SU-DHL-6 (cell line): ENCODE data around the gene RND3.

Experiments used
- H2AFZ ChIP-seq: fragments of 200-600 bp; sonication (generic); 2 replicates; pipeline ENCODE4 v1.6.1; 2014; ENCODE audit warnings: low read depth, mild to moderate bottlenecking, moderate library complexity, mixed read lengths, antibody characterized with exemption, low read length; ENCODE audit not compliant: severe bottlenecking
- H3F3A ChIP-seq: fragments of 200-600 bp; shearing (Covaris generic); 2 replicates; pipeline ENCODE4 v1.6.0; 2016; ENCODE audit warnings: antibody characterized with exemption, mild to moderate bottlenecking; ENCODE audit not compliant: insufficient read depth
- H3K27ac ChIP-seq: fragments of 200-600 bp; sonication (generic); 2 replicates; pipeline ENCODE4 v1.5.1; 2016; ENCODE audit warnings: low read depth, mild to moderate bottlenecking, low read length, moderate library complexity, mixed read lengths
- H3K27me3 ChIP-seq: fragments of 200-600 bp; sonication (generic), shearing (Covaris generic); 2 replicates; pipeline ENCODE4 v1.6.0; 2014; ENCODE audit warnings: mild to moderate bottlenecking, low read length
- H3K36me3 ChIP-seq: fragments of 200-600 bp; sonication (generic); 2 replicates; pipeline ENCODE4 v1.6.1; 2014; ENCODE audit warnings: mild to moderate bottlenecking, low read length, mixed read lengths
- H3K4me2 ChIP-seq: fragments of 300-600, 200-600 bp; shearing (Covaris generic), sonication (generic); 2 replicates; pipeline ENCODE4 v1.6.0; 2014; ENCODE audit warnings: low read length, low read depth, mild to moderate bottlenecking; ENCODE audit not compliant: poor library complexity, severe bottlenecking
- H3K4me3 ChIP-seq: fragments of 200-600 bp; sonication (generic); 2 replicates; pipeline ENCODE4 v1.5.1; 2014; ENCODE audit warnings: antibody characterized with exemption, low read length, mild to moderate bottlenecking, mixed read lengths; ENCODE audit not compliant: insufficient read depth, poor library complexity, severe bottlenecking
- H3K79me2 ChIP-seq: fragments of 200-600 bp; sonication (generic); 2 replicates; pipeline ENCODE4 v1.6.1; 2014; ENCODE audit warnings: mild to moderate bottlenecking, low read length, moderate library complexity; ENCODE audit not compliant: insufficient read depth
- H3K9ac ChIP-seq: fragments of 200-600 bp; sonication (generic); 2 replicates; pipeline ENCODE4 v1.7.0; 2014; ENCODE audit warnings: mild to moderate bottlenecking, low read length
- H3K9me2 ChIP-seq: fragments of 200-600 bp; sonication (generic); replicated peaks from 2 replicates; pipeline ENCODE4 v1.6.1; 2014; ENCODE audit warnings: low read length; ENCODE audit not compliant: insufficient read depth
- H3K9me3 ChIP-seq: fragments of 200-600 bp; sonication (generic); 2 replicates; pipeline ENCODE4 v1.6.1; 2014; ENCODE audit warnings: low read length, mixed read lengths; ENCODE audit not compliant: insufficient read depth
- H4K20me1 ChIP-seq: fragments of 200-600 bp; sonication (generic); 2 replicates; pipeline ENCODE4 v1.6.1; 2014; ENCODE audit warnings: low read depth, mild to moderate bottlenecking, antibody characterized with exemption, low read length, moderate library complexity, mixed read lengths
- CTCF ChIP-seq: fragments of 200-600 bp; sonication (generic); IDR thresholded peaks from one replicate; pipeline ENCODE4 v1.5.1; 2017; ENCODE audit warnings: antibody characterized with exemption, mild to moderate bottlenecking, low read length, moderate library complexity; ENCODE audit not compliant: insufficient read depth, poor library complexity, severe bottlenecking
- EZH2phosphoT487 ChIP-seq: fragments of 200-600 bp; sonication (generic), shearing (Covaris generic); conservative IDR thresholded peaks from 2 replicates; pipeline ENCODE4 v1.6.1; 2018; ENCODE audit warnings: mild to moderate bottlenecking, antibody characterized with exemption, low read length, moderate library complexity, mixed read lengths

The RND3 gene

GRCh38 chr2:150462770-150463169, 24.7 kb downstream of the RND3 start:
- Histone ChIP-seq H3K27me3 (no peaks in the 10 kb centered on the region), H3K79me2 (no peaks in the 10 kb centered on the region), H3F3A (no peaks in the 10 kb centered on the region), H3K4me3 (no peak overlapping the region), H3K9me3 (no peaks in the 10 kb centered on the region), H4K20me1 (no peaks in the 10 kb centered on the region), H3K9ac (no peak overlapping the region), H2AFZ (no peak overlapping the region), H3K36me3 (no peaks in the 10 kb centered on the region), H3K27ac (no peak overlapping the region), H3K4me2 (no peak overlapping the region), H3K9me2 (no peaks in the 10 kb centered on the region)
- no peak for TF ChIP-seq EZH2phosphoT487
- TF ChIP-seq CTCF, result no peak

DNA sequence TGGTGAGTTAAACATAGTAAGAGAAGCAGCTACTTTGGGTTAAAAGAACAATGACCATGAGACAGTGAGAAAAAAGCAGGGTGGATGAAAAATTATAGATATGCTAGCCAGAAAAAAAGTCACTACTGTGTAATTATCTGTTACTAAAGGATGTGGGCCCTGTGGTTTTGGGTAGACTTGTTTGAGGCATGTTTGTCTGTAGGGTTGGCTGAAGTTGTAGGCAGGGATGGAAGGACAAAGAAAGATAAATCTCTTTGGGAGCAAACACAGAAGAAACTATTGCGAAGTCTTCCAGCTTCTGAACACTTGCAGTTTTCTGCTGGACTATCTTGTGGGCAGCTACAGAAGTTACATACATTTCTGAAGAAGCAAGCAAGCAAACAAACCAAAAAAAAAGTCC, 28.2 kb downstream of the RND3 start:
- no peak overlapping the region for H2AFZ ChIP-seq
- H3K4me2 ChIP-seq, result no peak overlapping the region
- no peak overlapping the region for H3K9ac ChIP-seq

GRCh38 chr2:150450765-150451164, 36.7 kb downstream of the RND3 start:
- Histone ChIP-seq H3K79me2 (no peaks in the 10 kb centered on the region), H3K9ac (no peak overlapping the region), H4K20me1 (no peaks in the 10 kb centered on the region), H3K27me3 (no peaks in the 10 kb centered on the region), H3K4me2 (no peak overlapping the region), H3K4me3 (no peak overlapping the region), H3K9me2 (no peaks in the 10 kb centered on the region), H3K27ac (no peak overlapping the region), H3F3A (no peaks in the 10 kb centered on the region), H3K9me3 (no peaks in the 10 kb centered on the region), H2AFZ (no peak overlapping the region), H3K36me3 (no peaks in the 10 kb centered on the region)
- no peak for TF ChIP-seq EZH2phosphoT487
- TF ChIP-seq CTCF, result no peak

More for the DNA sequence above, 28.2 kb downstream of the RND3 start:
- Histone ChIP-seq H3F3A (no peaks in the 10 kb centered on the region), H3K36me3 (no peaks in the 10 kb centered on the region), H3K9me3 (no peaks in the 10 kb centered on the region), H4K20me1 (no peaks in the 10 kb centered on the region), H3K79me2 (no peaks in the 10 kb centered on the region), H3K4me3 (no peak overlapping the region), H3K9me2 (no peaks in the 10 kb centered on the region), H3K27me3 (no peaks in the 10 kb centered on the region), H3K27ac (no peak overlapping the region)
- no peak for TF ChIP-seq CTCF
- TF ChIP-seq EZH2phosphoT487, result no peak

DNA sequence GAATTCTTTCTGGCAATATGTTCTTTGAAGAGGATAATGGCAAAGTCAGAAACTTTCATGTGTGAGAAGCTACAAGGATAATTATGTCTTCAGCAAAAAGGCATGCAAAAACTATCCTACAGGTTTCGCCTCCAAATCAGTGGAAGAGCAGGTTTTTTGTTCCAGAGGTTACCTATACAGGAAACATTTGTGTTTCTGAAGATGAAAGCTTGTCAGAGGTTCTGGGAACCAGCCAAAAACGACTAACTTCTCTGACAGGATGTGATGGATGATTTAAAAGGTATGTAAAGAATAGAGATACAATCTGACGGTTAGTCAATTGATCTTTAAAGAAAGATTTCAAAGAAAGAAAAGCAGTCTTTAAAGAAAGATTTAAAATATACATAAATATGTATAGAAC, 37.6 kb downstream of the RND3 start:
- Histone ChIP-seq H3K4me2 (no peak overlapping the region), H3F3A (no peaks in the 10 kb centered on the region), H3K36me3 (no peaks in the 10 kb centered on the region), H3K9ac (no peak overlapping the region), H3K27me3 (no peaks in the 10 kb centered on the region), H3K4me3 (no peak overlapping the region), H3K9me3 (no peaks in the 10 kb centered on the region), H3K9me2 (no peaks in the 10 kb centered on the region), H3K27ac (no peak overlapping the region), H2AFZ (no peak overlapping the region), H3K79me2 (no peaks in the 10 kb centered on the region), H4K20me1 (no peaks in the 10 kb centered on the region)
- TF ChIP-seq EZH2phosphoT487, result no peak
- TF ChIP-seq CTCF, result no peak
